GM12878 (cell line): ENCODE measurements around the gene NDUFA5. TPM values are rescaled to one million over a fixed set of nuclear protein-coding genes. Genes with fewer than 3 reads are reported as not detected.

Experiments
- ATAC-seq: fragments of 200-7000 bp; cut with Tn5 transposase; 3 replicates; pipeline ENCODE4 v1.9.1; 2020; ENCODE audit warnings: mild to moderate bottlenecking, moderate library complexity
- BruUV-seq: library from RNA; stranded (reverse); fragments of 400-500 nt; replicated peaks from 2 replicates; lab custom pipeline; 2021; lab: Mats Ljungman, UMichigan
- CTCF ChIA-PET: fragments of 300-600 bp; sonication (Branson Sonifier 250); formaldehyde crosslinking; extraction: SDS; loops from one replicate; lab custom pipeline; 2021; ENCODE audit warnings: inconsistent platforms; lab: Yijun Ruan, JAX
- POLR2A ChIA-PET: fragments of 350-600 bp; formaldehyde crosslinking; extraction: SDS; loops from one replicate; lab custom pipeline; 2021; ENCODE audit warnings: inconsistent platforms; lab: Charles Lee
- RAD21 ChIA-PET: fragments of 300-600 bp; sonication (Branson Sonifier 250); formaldehyde crosslinking; loops from one replicate; lab custom pipeline; 2023; ENCODE audit warnings: antibody characterized with exemption; ENCODE audit not compliant: unreplicated experiment; lab: Charles Lee
- SMC1A ChIA-PET: fragments of 300-600 bp; sonication (Branson Sonifier 250); formaldehyde crosslinking; loops from one replicate; lab custom pipeline; 2023; ENCODE audit not compliant: unreplicated experiment, uncharacterized antibody; lab: Charles Lee
- DNase-seq: peaks from one replicate; pipeline ENCODE4 v3.0.0-alpha.2; 2011; ENCODE audit warnings: low read depth, low spot score
- FAIRE-seq: peaks from 3 replicates; lab custom pipeline; 2011; peaks lifted over from hg19 to GRCh38; lab: Jason Lieb, UNC
- H2AFZ ChIP-seq: 2 replicates; pipeline ENCODE4 v1.6.0; 2011; ENCODE audit warnings: low read depth, low read length, control low read depth; ENCODE audit not compliant: control insufficient read depth
- H3K27ac ChIP-seq: 2 replicates; pipeline ENCODE4 v1.5.1; 2011; ENCODE audit warnings: control low read depth; ENCODE audit not compliant: control insufficient read depth, insufficient read depth
- H3K27me3 ChIP-seq, 2 experiments: replicated peaks in 1 of 2; 2 replicates each; pipeline versions ENCODE4 v1.6.0 to v1.6.1; 2011; ENCODE audit warnings: low read length in 1 of 2; ENCODE audit not compliant: control insufficient read depth in 2 of 2, insufficient read depth in 2 of 2
- H3K36me3 ChIP-seq, 2 experiments: 2 replicates each; pipeline ENCODE4 v1.5.1; 2011; ENCODE audit warnings: low read length in 1 of 2; ENCODE audit not compliant: control insufficient read depth in 2 of 2, insufficient read depth in 2 of 2
- H3K4me1 ChIP-seq: 2 replicates; pipeline ENCODE4 v1.6.1; 2011; ENCODE audit warnings: mild to moderate bottlenecking, low read length, moderate library complexity, mixed read lengths; ENCODE audit not compliant: control insufficient read depth, insufficient read depth
- H3K4me2 ChIP-seq: 2 replicates; pipeline ENCODE4 v1.6.0; 2011; ENCODE audit warnings: control low read depth; ENCODE audit not compliant: control insufficient read depth, insufficient read depth
- H3K4me3 ChIP-seq: fragments of 200-600 bp; sonication (generic); 2 replicates; pipeline ENCODE4 v1.5.1; 2016
- H3K79me2 ChIP-seq: 2 replicates; pipeline ENCODE4 v1.6.0; 2011; ENCODE audit warnings: low read length; ENCODE audit not compliant: control insufficient read depth, insufficient read depth
- H3K9ac ChIP-seq: 2 replicates; pipeline ENCODE4 v1.8.0; 2011; ENCODE audit warnings: low read length, control low read depth, mixed read lengths; ENCODE audit not compliant: control insufficient read depth, insufficient read depth
- H3K9me3 ChIP-seq: replicated peaks from 3 replicates; pipeline ENCODE4 v1.5.1; 2011; ENCODE audit warnings: mild to moderate bottlenecking, low read length; ENCODE audit not compliant: control insufficient read depth, insufficient read depth
- H4K20me1 ChIP-seq: 2 replicates; pipeline ENCODE4 v1.6.0; 2011; ENCODE audit not compliant: control insufficient read depth, insufficient read depth
- BACH1 ChIP-seq: fragments of 450-650 bp; IDR thresholded peaks from 2 replicates; pipeline ENCODE4 v1.6.1; 2017; ENCODE audit warnings: mild to moderate bottlenecking, borderline replicate concordance
- BCL11A ChIP-seq: IDR thresholded peaks from 2 replicates; pipeline ENCODE4 v1.6.1; 2011; ENCODE audit warnings: low read depth, low read length
- CBX3 ChIP-seq: fragments of 200-600 bp; sonication (generic); IDR thresholded peaks from 2 replicates; pipeline ENCODE4 v1.6.1; 2016; ENCODE audit warnings: low read depth, borderline replicate concordance
- CREB1 ChIP-seq: IDR thresholded peaks from 2 replicates; pipeline ENCODE4 v1.6.1; 2012; ENCODE audit warnings: low read depth, mild to moderate bottlenecking, inconsistent platforms
- MXI1 ChIP-seq: fragments of 150-350 bp; IDR thresholded peaks from 2 replicates; pipeline ENCODE4 v1.6.1; 2011; ENCODE audit warnings: low read depth, mild to moderate bottlenecking, inconsistent platforms, low read length, improper control_type of control experiment
- NRF1 ChIP-seq: conservative IDR thresholded peaks from 2 replicates; pipeline ENCODE4 v1.6.1; 2011; ENCODE audit warnings: mild to moderate bottlenecking, low read depth, low read length, improper control_type of control experiment
- PAX8 ChIP-seq: fragments of 450-650 bp; IDR thresholded peaks from 2 replicates; pipeline ENCODE4 v1.6.1; 2017; ENCODE audit warnings: mild to moderate bottlenecking, moderate library complexity
- WGBS: methylation state at CpG from one replicate; pipeline ENCODE4 v1.1.6; 2016; ENCODE audit warnings: low lambda C conversion rate; ENCODE audit not compliant: insufficient replicate concordance, insufficient coverage; ENCODE audit errors: missing lambda C conversion rate; 5-methylcytosine and 5-hydroxymethylcytosine counted together
- in situ Hi-C: fragments of 300-500 bp; cut with MboI; formaldehyde crosslinking; loops from 9 replicates; pipeline ENCODE4 v1.14.3; 2018; ENCODE audit warnings: mixed read lengths
- intact Hi-C: fragments of 100-400 bp; cut with micrococcal nuclease; formaldehyde crosslinking; loops from one replicate; pipeline ENCODE4 v1.14.2; 2022; ENCODE audit not compliant: unreplicated experiment
- polyA plus RNA-seq, 11 experiments: library from polyadenylated mRNA; depleted of rRNA in 4 of 11; unstranded in 6 of 11; stranded (reverse) in 5 of 11; fragments of >200 nt; fragmentation: Nextera tagmentation in 4 of 11; fragmentation: Illumina TruSeq in 1 of 11; extraction: Ambion mirVana in 4 of 11; extraction: Trizol in 1 of 11; gene quantifications; 1 replicate in 1 of 11; 2 replicates in 10 of 11; pipeline versions ENCODE4 v1.2.1 to v1.2.3, GENCODE V29; 2011 to 2016; ENCODE audit warnings: inconsistent platforms in 2 of 11, missing spikeins in 2 of 11, low read depth in 1 of 11
- total RNA-seq, 4 experiments: library from RNA; depleted of rRNA in 3 of 4; stranded (reverse); fragments of >200 nt in 3 of 4; fragmentation: Illumina TruSeq in 1 of 4; extraction: Trizol in 1 of 4; gene quantifications; 2 replicates each; pipeline versions ENCODE4 v1.2.1 to v1.2.3, GENCODE V29; 2013 to 2021
- TF ChIP-seq, protein P1 (sequence below): fragments of 450-650 bp; formaldehyde crosslinking; IDR thresholded peaks from 2 replicates; pipeline ENCODE4 v1.4.0; 2022; ENCODE audit warnings: mild to moderate bottlenecking, moderate library complexity
- TF ChIP-seq, protein P2 (sequence below): fragments of 450-650 bp; IDR thresholded peaks from 2 replicates; pipeline ENCODE4 v1.6.1; 2017; ENCODE audit warnings: low read depth, mild to moderate bottlenecking, moderate library complexity
- TF ChIP-seq, protein P3 (sequence below): IDR thresholded peaks from 2 replicates; pipeline ENCODE4 v1.6.1; 2012; ENCODE audit warnings: low read length, inconsistent platforms
- TF ChIP-seq, protein P4 (sequence below): fragments of 450-650 bp; IDR thresholded peaks from 2 replicates; pipeline ENCODE4 v1.6.1; 2018; ENCODE audit warnings: borderline replicate concordance, mild to moderate bottlenecking; ENCODE audit not compliant: partially characterized antibody
- TF ChIP-seq, protein P5 (sequence below): fragments of 450-650 bp; conservative IDR thresholded peaks from 2 replicates; pipeline ENCODE4 v1.6.1; 2017; ENCODE audit warnings: mild to moderate bottlenecking, moderate library complexity

The NDUFA5 gene
- total and polyA plus RNA-seq, 10 of the 15 experiments (the other 5 are each of a cell fraction or from before 2014, with no cell fraction given): 51.0 to 209 (median 86.9) TPM

DNA sequence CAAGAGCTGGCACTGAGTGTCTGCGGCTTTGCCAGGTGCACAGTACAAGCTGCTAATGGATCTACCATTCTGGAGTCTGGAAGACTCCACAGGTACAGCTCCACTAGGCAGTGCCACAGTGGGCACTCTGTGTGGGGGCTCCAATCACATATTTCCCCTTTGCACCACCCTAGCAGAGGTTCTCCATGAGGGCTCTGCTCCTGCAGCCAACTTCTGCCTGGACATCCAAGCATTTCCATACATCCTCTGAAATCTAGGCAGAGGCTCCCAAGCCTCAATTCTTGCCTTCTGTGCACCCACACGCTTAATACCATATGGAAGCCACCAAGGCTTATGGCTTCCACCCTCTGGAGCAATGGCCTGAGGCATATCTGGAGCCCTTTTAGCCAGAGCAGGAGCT, 52.4 kb downstream of the NDUFA5 start (continued):
- TF ChIP-seq, protein P1, sequence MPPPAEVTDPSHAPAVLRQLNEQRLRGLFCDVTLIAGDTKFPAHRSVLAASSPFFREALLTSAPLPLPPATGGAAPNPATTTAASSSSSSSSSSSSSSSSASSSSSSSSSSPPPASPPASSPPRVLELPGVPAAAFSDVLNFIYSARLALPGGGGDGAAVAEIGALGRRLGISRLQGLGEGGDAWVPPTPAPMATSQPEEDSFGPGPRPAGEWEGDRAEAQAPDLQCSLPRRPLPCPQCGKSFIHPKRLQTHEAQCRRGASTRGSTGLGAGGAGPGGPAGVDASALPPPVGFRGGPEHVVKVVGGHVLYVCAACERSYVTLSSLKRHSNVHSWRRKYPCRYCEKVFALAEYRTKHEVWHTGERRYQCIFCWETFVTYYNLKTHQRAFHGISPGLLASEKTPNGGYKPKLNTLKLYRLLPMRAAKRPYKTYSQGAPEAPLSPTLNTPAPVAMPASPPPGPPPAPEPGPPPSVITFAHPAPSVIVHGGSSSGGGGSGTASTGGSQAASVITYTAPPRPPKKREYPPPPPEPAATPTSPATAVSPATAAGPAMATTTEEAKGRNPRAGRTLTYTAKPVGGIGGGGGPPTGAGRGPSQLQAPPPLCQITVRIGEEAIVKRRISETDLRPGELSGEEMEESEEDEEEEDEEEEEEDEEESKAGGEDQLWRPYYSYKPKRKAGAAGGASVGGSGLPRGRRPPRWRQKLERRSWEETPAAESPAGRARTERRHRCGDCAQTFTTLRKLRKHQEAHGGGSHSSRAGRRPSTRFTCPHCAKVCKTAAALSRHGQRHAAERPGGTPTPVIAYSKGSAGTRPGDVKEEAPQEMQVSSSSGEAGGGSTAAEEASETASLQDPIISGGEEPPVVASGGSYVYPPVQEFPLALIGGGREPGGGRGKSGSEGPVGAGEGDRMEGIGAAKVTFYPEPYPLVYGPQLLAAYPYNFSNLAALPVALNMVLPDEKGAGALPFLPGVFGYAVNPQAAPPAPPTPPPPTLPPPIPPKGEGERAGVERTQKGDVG (CRISPR knock-in tag): no peak

DNA sequence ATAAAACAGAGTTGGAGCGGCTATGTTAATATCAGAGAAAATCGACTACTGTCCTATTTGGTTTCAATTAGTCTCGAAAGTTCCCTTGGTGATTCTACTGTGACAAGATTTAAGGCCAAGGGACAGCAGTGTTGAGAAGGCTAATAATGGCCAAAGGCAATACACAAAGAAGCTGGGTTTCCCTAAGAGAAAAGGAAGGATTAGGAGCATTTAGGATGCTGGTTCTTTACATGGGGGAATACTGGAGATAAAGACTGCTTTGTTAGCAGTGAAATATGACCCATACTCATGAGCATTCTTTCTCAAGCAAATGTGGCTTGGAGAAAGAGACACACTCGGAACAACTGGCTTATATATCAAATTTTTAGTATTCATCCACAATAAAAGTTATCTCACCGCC, 55.4 kb downstream of the NDUFA5 start:
- no peaks in the 10 kb centered on the region for H3K36me3 ChIP-seq
- no peak overlapping the region for H3K4me3 ChIP-seq
- no peak overlapping the region for H3K4me2 ChIP-seq
- no peak overlapping the region for H3K9ac ChIP-seq
- H3K9me3 ChIP-seq: no peaks in the 10 kb centered on the region; the same call in 2 of the 3 replicates
- H3K4me1 ChIP-seq: no peaks in the 10 kb centered on the region
- ChIA-PET CTCF (no interaction called here), SMC1A (no interaction called here), RAD21 (no interaction called here), POLR2A (no interaction called here)
- no peaks in the 10 kb centered on the region for H3K79me2 ChIP-seq
- 53% methylated on average over 5 of the region's 5 CpGs for WGBS
- FAIRE-seq (no peak), DNase-seq (no peak), ATAC-seq (no peak)
- H3K27ac ChIP-seq: no peak overlapping the region
- in situ Hi-C loops (no loop called here), intact Hi-C loops (no loop called here)
- no peak overlapping the region for H2AFZ ChIP-seq
- no TSS peak for BruUV-seq
- no peaks in the 10 kb centered on the region for H3K27me3 ChIP-seq
- no peaks in the 10 kb centered on the region for H4K20me1 ChIP-seq
- TF ChIP-seq NRF1: no peak
- no peak for TF ChIP-seq BACH1
- no peak for TF ChIP-seq PAX8
- TF ChIP-seq, protein P2, sequence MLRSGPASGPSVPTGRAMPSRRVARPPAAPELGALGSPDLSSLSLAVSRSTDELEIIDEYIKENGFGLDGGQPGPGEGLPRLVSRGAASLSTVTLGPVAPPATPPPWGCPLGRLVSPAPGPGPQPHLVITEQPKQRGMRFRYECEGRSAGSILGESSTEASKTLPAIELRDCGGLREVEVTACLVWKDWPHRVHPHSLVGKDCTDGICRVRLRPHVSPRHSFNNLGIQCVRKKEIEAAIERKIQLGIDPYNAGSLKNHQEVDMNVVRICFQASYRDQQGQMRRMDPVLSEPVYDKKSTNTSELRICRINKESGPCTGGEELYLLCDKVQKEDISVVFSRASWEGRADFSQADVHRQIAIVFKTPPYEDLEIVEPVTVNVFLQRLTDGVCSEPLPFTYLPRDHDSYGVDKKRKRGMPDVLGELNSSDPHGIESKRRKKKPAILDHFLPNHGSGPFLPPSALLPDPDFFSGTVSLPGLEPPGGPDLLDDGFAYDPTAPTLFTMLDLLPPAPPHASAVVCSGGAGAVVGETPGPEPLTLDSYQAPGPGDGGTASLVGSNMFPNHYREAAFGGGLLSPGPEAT: no peak
- TF ChIP-seq CREB1: no peak
- TF ChIP-seq, protein P3, sequence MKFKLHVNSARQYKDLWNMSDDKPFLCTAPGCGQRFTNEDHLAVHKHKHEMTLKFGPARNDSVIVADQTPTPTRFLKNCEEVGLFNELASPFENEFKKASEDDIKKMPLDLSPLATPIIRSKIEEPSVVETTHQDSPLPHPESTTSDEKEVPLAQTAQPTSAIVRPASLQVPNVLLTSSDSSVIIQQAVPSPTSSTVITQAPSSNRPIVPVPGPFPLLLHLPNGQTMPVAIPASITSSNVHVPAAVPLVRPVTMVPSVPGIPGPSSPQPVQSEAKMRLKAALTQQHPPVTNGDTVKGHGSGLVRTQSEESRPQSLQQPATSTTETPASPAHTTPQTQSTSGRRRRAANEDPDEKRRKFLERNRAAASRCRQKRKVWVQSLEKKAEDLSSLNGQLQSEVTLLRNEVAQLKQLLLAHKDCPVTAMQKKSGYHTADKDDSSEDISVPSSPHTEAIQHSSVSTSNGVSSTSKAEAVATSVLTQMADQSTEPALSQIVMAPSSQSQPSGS: no peak
- TF ChIP-seq CBX3: no peak
- TF ChIP-seq BCL11A: no peak
- TF ChIP-seq, protein P4, sequence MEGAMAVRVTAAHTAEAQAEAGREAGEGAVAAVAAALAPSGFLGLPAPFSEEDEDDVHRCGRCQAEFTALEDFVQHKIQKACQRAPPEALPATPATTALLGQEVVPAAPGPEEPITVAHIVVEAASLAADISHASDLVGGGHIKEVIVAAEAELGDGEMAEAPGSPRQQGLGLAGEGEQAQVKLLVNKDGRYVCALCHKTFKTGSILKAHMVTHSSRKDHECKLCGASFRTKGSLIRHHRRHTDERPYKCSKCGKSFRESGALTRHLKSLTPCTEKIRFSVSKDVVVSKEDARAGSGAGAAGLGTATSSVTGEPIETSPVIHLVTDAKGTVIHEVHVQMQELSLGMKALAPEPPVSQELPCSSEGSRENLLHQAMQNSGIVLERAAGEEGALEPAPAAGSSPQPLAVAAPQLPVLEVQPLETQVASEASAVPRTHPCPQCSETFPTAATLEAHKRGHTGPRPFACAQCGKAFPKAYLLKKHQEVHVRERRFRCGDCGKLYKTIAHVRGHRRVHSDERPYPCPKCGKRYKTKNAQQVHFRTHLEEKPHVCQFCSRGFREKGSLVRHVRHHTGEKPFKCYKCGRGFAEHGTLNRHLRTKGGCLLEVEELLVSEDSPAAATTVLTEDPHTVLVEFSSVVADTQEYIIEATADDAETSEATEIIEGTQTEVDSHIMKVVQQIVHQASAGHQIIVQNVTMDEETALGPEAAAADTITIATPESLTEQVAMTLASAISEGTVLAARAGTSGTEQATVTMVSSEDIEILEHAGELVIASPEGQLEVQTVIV: no peak
- TF ChIP-seq, protein P5, sequence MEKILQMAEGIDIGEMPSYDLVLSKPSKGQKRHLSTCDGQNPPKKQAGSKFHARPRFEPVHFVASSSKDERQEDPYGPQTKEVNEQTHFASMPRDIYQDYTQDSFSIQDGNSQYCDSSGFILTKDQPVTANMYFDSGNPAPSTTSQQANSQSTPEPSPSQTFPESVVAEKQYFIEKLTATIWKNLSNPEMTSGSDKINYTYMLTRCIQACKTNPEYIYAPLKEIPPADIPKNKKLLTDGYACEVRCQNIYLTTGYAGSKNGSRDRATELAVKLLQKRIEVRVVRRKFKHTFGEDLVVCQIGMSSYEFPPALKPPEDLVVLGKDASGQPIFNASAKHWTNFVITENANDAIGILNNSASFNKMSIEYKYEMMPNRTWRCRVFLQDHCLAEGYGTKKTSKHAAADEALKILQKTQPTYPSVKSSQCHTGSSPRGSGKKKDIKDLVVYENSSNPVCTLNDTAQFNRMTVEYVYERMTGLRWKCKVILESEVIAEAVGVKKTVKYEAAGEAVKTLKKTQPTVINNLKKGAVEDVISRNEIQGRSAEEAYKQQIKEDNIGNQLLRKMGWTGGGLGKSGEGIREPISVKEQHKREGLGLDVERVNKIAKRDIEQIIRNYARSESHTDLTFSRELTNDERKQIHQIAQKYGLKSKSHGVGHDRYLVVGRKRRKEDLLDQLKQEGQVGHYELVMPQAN: no peak
- TF ChIP-seq MXI1: no peak
